HepG2 (cell line): ENCODE results near the gene LCAT. TPM values are rescaled to one million over a fixed set of nuclear protein-coding genes. Genes with fewer than 3 reads are reported as not detected.

Experiments used
- ATRX ChIP-seq: sonication (generic); formaldehyde crosslinking; IDR thresholded peaks from 2 replicates; pipeline ENCODE4 v1.4.0; 2020; ENCODE audit warnings: missing genetic modification reagents, borderline replicate concordance
- GABPB1 ChIP-seq: IDR thresholded peaks from 2 replicates; pipeline ENCODE4 v1.6.1; 2016; ENCODE audit warnings: mild to moderate bottlenecking, missing genetic modification reagents, moderate library complexity, missing compliant biosample characterization
- IKZF1 ChIP-seq: fragments of 450-650 bp; IDR thresholded peaks from 2 replicates; pipeline ENCODE4 v1.7.1; 2016
- KLF15 ChIP-seq: sonication (generic); formaldehyde crosslinking; IDR thresholded peaks from 2 replicates; pipeline ENCODE4 v1.8.1; 2023; ENCODE audit warnings: borderline replicate concordance, mild to moderate bottlenecking, inconsistent platforms, missing genetic modification reagents, mixed read lengths
- MATR3 ChIP-seq: sonication (generic); formaldehyde crosslinking; IDR thresholded peaks from 2 replicates; pipeline ENCODE4 v1.4.0; 2020; ENCODE audit warnings: missing genetic modification reagents
- NCOA1 ChIP-seq: sonication (generic); formaldehyde crosslinking; IDR thresholded peaks from 2 replicates; pipeline ENCODE4 v1.9.0; 2021; ENCODE audit warnings: missing genetic modification reagents
- ONECUT2 ChIP-seq: sonication (generic); formaldehyde crosslinking; IDR thresholded peaks from 2 replicates; pipeline ENCODE4 v1.4.0; 2020; ENCODE audit warnings: missing genetic modification reagents
- PAF1 ChIP-seq: IDR thresholded peaks from 2 replicates; pipeline ENCODE4 v1.6.1; 2016; ENCODE audit warnings: missing genetic modification reagents, missing compliant biosample characterization
- PCBP1 ChIP-seq: fragments of 200-400 bp; formaldehyde crosslinking; IDR thresholded peaks from 2 replicates; pipeline ENCODE4 v1.6.1; 2017; ENCODE audit warnings: mild to moderate bottlenecking, low read depth, low read length, borderline replicate concordance
- PRMT3 ChIP-seq: sonication (generic); formaldehyde crosslinking; IDR thresholded peaks from 2 replicates; pipeline ENCODE4 v1.8.1; 2022; ENCODE audit warnings: low read depth, mild to moderate bottlenecking, moderate library complexity, missing genetic modification reagents, borderline replicate concordance
- REXO4 ChIP-seq: sonication (generic); formaldehyde crosslinking; IDR thresholded peaks from 2 replicates; pipeline ENCODE4 v1.8.0; 2022; ENCODE audit warnings: missing genetic modification reagents, mild to moderate bottlenecking, borderline replicate concordance
- SNRNP70 ChIP-seq: fragments of 200-400 bp; formaldehyde crosslinking; IDR thresholded peaks from 2 replicates; pipeline ENCODE4 v1.6.1; 2017; ENCODE audit warnings: mild to moderate bottlenecking, low read depth, low read length, moderate library complexity
- YEATS4 ChIP-seq: sonication (generic); formaldehyde crosslinking; IDR thresholded peaks from 2 replicates; pipeline ENCODE4 v1.4.0; 2020; ENCODE audit warnings: missing genetic modification reagents, borderline replicate concordance
- ZC3H13 ChIP-seq: sonication (generic); formaldehyde crosslinking; IDR thresholded peaks from 2 replicates; pipeline ENCODE4 v1.8.1; 2023; ENCODE audit warnings: mild to moderate bottlenecking, missing genetic modification reagents, moderate library complexity
- ZIK1 ChIP-seq: sonication (generic); formaldehyde crosslinking; IDR thresholded peaks from 2 replicates; pipeline ENCODE4 v1.5.0; 2020; ENCODE audit warnings: mild to moderate bottlenecking, low read depth, missing genetic modification reagents, borderline replicate concordance
- ZNF335 ChIP-seq: sonication (generic); formaldehyde crosslinking; IDR thresholded peaks from 2 replicates; pipeline ENCODE4 v1.4.0; 2020; ENCODE audit warnings: missing genetic modification reagents
- ZNF350 ChIP-seq: sonication (generic); formaldehyde crosslinking; IDR thresholded peaks from 2 replicates; pipeline ENCODE4 v1.4.0; 2020; ENCODE audit warnings: mild to moderate bottlenecking, low read depth, missing genetic modification reagents, borderline replicate concordance
- ZNF383 ChIP-seq: sonication (generic); formaldehyde crosslinking; IDR thresholded peaks from 2 replicates; pipeline ENCODE4 v1.4.0; 2020; ENCODE audit warnings: missing genetic modification reagents, mild to moderate bottlenecking, borderline replicate concordance
- ZNF441 ChIP-seq: sonication (generic); formaldehyde crosslinking; IDR thresholded peaks from 2 replicates; pipeline ENCODE4 v1.7.0; 2021; ENCODE audit warnings: missing genetic modification reagents, borderline replicate concordance
- polyA plus RNA-seq, 8 experiments: library from polyadenylated mRNA; depleted of rRNA in 3 of 8; stranded (reverse) in 7 of 8; unstranded in 1 of 8; fragments of >200 nt; fragmentation: Illumina TruSeq in 4 of 8; extraction: Trizol in 4 of 8; gene quantifications; 2 replicates each; pipeline versions ENCODE4 v1.2.1 to v1.2.3, GENCODE V29; 2011 to 2016; ENCODE audit warnings: low read depth in 4 of 8, missing spikeins in 1 of 8, mixed read lengths in 1 of 8; ENCODE audit not compliant: insufficient read depth in 1 of 8
- total RNA-seq, 5 experiments: library from RNA; depleted of rRNA; stranded (reverse); fragments of >200 nt; fragmentation: Illumina TruSeq; extraction: Trizol; gene quantifications; 2 replicates each; pipeline ENCODE4 v1.2.3, GENCODE V29; 2016; ENCODE audit warnings: low read depth in 1 of 5
- TF ChIP-seq, protein P1 (sequence below): sonication (generic); formaldehyde crosslinking; IDR thresholded peaks from 2 replicates; pipeline ENCODE4 v1.4.0; 2020; ENCODE audit warnings: mild to moderate bottlenecking, missing genetic modification reagents, borderline replicate concordance
- TF ChIP-seq, protein P2 (sequence below): sonication (generic); formaldehyde crosslinking; IDR thresholded peaks from 2 replicates; pipeline ENCODE4 v1.5.0; 2020; ENCODE audit warnings: missing genetic modification reagents
- TF ChIP-seq, protein P3 (sequence below): sonication (generic); formaldehyde crosslinking; IDR thresholded peaks from 2 replicates; pipeline ENCODE4 v1.5.1; 2020; ENCODE audit warnings: mild to moderate bottlenecking, missing genetic modification reagents, borderline replicate concordance

The LCAT gene
- total and polyA plus RNA-seq, 2 of the 13 experiments (the other 11 are each of a cell fraction or from before 2014, with no cell fraction given): 36.1 to 38.9 TPM

DNA sequence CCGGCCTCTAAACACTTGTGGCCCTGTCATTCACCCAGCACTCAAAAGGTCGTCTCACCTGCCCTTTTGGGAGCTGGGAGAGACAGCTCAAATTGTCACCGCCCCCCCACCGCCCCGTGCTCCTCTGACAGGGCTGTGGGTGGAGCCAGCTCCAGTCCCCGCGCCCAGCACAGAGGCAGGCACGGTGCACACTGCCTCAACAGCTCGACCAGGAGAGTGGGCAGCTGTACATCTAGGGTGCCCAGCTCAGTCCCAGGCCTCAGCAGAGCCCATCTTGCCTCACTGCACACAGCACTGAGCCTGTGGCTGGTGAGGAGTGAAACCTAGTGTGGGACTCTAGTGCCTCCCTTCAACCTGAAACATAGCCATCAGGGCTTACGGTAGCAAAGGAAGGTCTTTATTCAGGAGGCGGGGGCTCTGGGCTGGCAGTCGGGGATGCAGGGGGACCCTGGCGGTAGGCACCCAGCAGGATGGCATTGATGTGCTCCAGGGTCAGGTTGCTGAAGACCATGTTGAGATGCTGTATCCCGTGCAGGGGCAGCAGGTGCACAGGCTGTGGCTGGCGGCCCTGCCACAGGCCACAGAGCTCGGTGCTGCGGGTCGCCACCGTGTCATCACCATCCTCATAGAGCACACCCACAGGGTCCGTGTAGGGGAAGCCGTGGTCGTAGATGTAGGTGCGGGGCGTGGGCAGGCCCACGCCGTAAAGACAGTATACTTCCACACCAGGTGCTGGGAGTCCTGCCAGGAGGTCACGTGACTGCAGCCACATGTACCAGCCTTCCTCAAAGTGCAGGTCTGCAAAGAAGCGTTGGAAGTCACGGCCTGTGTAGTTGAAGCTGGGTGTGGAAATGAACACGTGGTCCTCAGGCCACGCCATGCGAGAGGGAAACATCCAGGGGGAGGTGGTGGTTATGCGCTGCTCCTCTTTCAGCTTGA lies 4.1 kb downstream of the LCAT start (continued):
- TF ChIP-seq, protein P1, sequence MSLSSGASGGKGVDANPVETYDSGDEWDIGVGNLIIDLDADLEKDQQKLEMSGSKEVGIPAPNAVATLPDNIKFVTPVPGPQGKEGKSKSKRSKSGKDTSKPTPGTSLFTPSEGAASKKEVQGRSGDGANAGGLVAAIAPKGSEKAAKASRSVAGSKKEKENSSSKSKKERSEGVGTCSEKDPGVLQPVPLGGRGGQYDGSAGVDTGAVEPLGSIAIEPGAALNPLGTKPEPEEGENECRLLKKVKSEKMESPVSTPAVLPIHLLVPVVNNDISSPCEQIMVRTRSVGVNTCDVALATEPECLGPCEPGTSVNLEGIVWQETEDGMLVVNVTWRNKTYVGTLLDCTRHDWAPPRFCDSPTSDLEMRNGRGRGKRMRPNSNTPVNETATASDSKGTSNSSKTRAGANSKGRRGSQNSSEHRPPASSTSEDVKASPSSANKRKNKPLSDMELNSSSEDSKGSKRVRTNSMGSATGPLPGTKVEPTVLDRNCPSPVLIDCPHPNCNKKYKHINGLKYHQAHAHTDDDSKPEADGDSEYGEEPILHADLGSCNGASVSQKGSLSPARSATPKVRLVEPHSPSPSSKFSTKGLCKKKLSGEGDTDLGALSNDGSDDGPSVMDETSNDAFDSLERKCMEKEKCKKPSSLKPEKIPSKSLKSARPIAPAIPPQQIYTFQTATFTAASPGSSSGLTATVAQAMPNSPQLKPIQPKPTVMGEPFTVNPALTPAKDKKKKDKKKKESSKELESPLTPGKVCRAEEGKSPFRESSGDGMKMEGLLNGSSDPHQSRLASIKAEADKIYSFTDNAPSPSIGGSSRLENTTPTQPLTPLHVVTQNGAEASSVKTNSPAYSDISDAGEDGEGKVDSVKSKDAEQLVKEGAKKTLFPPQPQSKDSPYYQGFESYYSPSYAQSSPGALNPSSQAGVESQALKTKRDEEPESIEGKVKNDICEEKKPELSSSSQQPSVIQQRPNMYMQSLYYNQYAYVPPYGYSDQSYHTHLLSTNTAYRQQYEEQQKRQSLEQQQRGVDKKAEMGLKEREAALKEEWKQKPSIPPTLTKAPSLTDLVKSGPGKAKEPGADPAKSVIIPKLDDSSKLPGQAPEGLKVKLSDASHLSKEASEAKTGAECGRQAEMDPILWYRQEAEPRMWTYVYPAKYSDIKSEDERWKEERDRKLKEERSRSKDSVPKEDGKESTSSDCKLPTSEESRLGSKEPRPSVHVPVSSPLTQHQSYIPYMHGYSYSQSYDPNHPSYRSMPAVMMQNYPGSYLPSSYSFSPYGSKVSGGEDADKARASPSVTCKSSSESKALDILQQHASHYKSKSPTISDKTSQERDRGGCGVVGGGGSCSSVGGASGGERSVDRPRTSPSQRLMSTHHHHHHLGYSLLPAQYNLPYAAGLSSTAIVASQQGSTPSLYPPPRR (CRISPR knock-in tag): no peak
- TF ChIP-seq SNRNP70 (no peak), ATRX (CRISPR knock-in tag) (no peak), ZNF383 (no peak), ZNF350 (peak; percentile 72; the same call in 1 of the 2 replicates), MATR3 (CRISPR knock-in tag) (no peak), IKZF1 (no peak), ZNF335 (0 out of 2 replicates have a peak, but pooled peaks have one; percentile 30), REXO4 (no peak), GABPB1 (CRISPR knock-in tag) (0 out of 2 replicates have a peak, but pooled peaks have one; percentile 4), KLF15 (CRISPR knock-in tag) (no peak), ONECUT2 (no peak), PRMT3 (CRISPR knock-in tag) (no peak), NCOA1 (CRISPR knock-in tag) (no peak), ZC3H13 (CRISPR knock-in tag) (peak; percentile 98), ZNF441 (CRISPR knock-in tag) (no peak), PCBP1 (no peak), PAF1 (no peak), YEATS4 (CRISPR knock-in tag) (no peak), ZIK1 (CRISPR knock-in tag) (no peak)
- TF ChIP-seq, protein P2, sequence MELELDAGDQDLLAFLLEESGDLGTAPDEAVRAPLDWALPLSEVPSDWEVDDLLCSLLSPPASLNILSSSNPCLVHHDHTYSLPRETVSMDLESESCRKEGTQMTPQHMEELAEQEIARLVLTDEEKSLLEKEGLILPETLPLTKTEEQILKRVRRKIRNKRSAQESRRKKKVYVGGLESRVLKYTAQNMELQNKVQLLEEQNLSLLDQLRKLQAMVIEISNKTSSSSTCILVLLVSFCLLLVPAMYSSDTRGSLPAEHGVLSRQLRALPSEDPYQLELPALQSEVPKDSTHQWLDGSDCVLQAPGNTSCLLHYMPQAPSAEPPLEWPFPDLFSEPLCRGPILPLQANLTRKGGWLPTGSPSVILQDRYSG (CRISPR knock-in tag): no peak
- TF ChIP-seq, protein P3, sequence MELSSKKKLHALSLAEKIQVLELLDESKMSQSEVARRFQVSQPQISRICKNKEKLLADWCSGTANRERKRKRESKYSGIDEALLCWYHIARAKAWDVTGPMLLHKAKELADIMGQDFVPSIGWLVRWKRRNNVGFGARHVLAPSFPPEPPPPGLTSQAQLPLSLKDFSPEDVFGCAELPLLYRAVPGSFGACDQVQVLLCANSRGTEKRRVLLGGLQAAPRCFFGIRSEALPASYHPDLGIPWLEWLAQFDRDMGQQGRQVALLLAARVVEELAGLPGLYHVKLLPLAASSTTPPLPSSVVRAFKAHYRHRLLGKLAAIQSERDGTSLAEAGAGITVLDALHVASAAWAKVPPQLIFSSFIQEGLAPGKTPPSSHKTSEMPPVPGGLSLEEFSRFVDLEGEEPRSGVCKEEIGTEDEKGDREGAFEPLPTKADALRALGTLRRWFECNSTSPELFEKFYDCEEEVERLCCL: no peak
